Measurements from ENCODE around the gene SDR9C7.

Gene SDR9C7

DNA sequence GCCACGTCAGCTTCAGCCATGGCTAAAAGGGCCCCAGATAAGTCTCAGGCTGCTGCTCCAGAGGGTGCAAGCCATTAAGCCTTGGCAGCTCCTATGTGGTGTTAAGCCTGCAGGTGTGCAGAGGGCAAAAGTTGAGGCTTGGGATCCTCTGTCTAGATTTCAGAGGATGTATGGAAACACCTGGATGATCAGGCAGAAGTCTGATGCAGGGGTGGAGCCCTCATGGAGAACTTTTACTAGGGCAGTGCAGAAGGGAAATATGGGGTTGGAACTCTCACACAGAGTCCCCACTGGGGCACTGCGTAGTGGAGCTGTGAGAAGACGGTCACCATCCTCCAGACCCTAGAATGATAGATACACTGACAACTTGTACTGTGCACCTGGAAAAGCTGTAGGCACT lies 47.9 kb downstream of the SDR9C7 start:
- no peak overlapping the region for H3K4me3 ChIP-seq (ENCODE audit: low read depth, low read length)
- TF ChIP-seq ZNF624 (tag by site-specific recombination; IDR thresholded peaks at IDR 0.05) (no peak), ZNF274 (IDR thresholded peaks at IDR 0.05; ENCODE audit: low read length) (no peak), ZNF274 (tag by site-specific recombination; IDR thresholded peaks at IDR 0.05; ENCODE audit: borderline replicate concordance) (no peak), ZNF157 (tag by site-specific recombination; IDR thresholded peaks at IDR 0.05) (no peak), ZNF155 (tag by site-specific recombination; IDR thresholded peaks at IDR 0.05) (no peak), ZNF555 (tag by site-specific recombination; conservative IDR thresholded peaks at IDR 0.05) (no peak), GLI2 (tag by site-specific recombination; IDR thresholded peaks at IDR 0.05; ENCODE audit: borderline replicate concordance, low read depth) (no peak)
- TF ChIP-seq, protein P1, sequence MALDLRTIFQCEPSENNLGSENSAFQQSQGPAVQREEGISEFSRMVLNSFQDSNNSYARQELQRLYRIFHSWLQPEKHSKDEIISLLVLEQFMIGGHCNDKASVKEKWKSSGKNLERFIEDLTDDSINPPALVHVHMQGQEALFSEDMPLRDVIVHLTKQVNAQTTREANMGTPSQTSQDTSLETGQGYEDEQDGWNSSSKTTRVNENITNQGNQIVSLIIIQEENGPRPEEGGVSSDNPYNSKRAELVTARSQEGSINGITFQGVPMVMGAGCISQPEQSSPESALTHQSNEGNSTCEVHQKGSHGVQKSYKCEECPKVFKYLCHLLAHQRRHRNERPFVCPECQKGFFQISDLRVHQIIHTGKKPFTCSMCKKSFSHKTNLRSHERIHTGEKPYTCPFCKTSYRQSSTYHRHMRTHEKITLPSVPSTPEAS (tag by site-specific recombination; IDR thresholded peaks at IDR 0.05) = no peak
- no peaks in the 10 kb centered on the region for H3K36me3 ChIP-seq (ENCODE audit: control insufficient read depth in 2 of 2, insufficient read depth in 1 of 2, low read length in 2 of 2)
- H3K9me3 ChIP-seq (ENCODE audit: control insufficient read depth, insufficient read depth, low read depth, low read length) = no peaks in the 10 kb centered on the region
- POLR2A ChIA-PET = no interaction called here
- H3K27ac ChIP-seq (ENCODE audit: extremely low read depth, low read depth, low read length) = no peak overlapping the region
- no peaks in the 10 kb centered on the region for H3K4me1 ChIP-seq (ENCODE audit: control insufficient read depth, insufficient read depth, low read length)
- CTCF ChIA-PET = interaction anchor here (0.6 kb wide), 2 partner anchors 17 to 121 kb away, joined by 3 read pairs; no protein-coding TSS in a partner anchor

DNA sequence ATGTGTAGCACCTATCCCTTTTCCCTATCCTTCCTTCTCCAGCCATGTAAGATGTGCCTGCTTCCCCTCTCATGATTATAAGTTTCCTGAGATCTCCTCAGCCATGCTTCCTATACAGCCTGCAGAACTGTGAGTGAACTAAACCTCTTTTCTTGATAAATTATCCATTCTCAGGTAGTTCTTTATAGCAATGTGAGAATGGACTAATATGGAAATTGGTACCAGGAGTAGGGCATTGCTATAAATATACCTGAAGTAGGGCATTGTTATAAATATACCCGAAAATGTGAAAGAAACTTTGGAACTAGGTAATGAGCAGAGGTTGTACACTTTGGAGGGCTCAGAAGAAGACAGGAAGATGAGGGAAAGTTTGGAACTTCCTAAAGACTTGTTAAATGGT lies 48.9 kb downstream of the SDR9C7 start:
- Histone ChIP-seq H3K4me1 (ENCODE audit: control insufficient read depth, insufficient read depth, low read length) (no peaks in the 10 kb centered on the region), H3K9me3 (ENCODE audit: control insufficient read depth, insufficient read depth, low read depth, low read length) (no peaks in the 10 kb centered on the region), H3K36me3 (ENCODE audit: control insufficient read depth in 2 of 2, insufficient read depth in 1 of 2, low read length in 2 of 2) (no peaks in the 10 kb centered on the region), H3K4me3 (ENCODE audit: low read depth, low read length) (no peak overlapping the region), H3K27ac (ENCODE audit: extremely low read depth, low read depth, low read length) (no peak overlapping the region)
- POLR2A ChIA-PET = no interaction called here
- TF ChIP-seq ZNF707 (tag by site-specific recombination; IDR thresholded peaks at IDR 0.05) (peak; percentile 77), HOXD13 (CRISPR knock-in tag; IDR thresholded peaks at IDR 0.05; ENCODE audit: borderline replicate concordance) (no peak)
- CTCF ChIA-PET = no interaction called here

DNA sequence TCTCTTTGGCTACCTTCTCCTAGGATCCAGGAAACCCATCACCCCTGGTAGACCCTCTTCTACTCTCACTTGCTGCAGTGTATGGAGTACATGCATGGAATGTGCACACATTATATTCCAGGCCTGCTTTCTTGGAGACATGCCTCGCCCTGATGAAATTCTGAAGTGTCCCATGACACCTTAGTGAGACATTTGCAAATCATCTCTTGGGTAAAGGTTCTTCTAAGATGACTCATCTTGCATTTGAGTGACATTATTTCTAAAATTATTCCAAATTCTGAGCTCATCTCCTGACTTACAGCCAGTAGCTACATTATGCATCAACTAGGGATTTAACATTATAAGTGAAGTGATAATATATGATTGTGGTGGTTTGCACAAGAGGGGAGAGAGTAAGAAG lies 49.8 kb downstream of the SDR9C7 start:
- TF ChIP-seq ZNF354C (tag by site-specific recombination; IDR thresholded peaks at IDR 0.05; ENCODE audit: borderline replicate concordance, low read depth) = no peak
- TF ChIP-seq ZNF624 (tag by site-specific recombination; IDR thresholded peaks at IDR 0.05) = no peak
- TF ChIP-seq, protein P2, sequence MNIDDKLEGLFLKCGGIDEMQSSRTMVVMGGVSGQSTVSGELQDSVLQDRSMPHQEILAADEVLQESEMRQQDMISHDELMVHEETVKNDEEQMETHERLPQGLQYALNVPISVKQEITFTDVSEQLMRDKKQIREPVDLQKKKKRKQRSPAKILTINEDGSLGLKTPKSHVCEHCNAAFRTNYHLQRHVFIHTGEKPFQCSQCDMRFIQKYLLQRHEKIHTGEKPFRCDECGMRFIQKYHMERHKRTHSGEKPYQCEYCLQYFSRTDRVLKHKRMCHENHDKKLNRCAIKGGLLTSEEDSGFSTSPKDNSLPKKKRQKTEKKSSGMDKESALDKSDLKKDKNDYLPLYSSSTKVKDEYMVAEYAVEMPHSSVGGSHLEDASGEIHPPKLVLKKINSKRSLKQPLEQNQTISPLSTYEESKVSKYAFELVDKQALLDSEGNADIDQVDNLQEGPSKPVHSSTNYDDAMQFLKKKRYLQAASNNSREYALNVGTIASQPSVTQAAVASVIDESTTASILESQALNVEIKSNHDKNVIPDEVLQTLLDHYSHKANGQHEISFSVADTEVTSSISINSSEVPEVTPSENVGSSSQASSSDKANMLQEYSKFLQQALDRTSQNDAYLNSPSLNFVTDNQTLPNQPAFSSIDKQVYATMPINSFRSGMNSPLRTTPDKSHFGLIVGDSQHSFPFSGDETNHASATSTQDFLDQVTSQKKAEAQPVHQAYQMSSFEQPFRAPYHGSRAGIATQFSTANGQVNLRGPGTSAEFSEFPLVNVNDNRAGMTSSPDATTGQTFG (tag by site-specific recombination; IDR thresholded peaks at IDR 0.05; ENCODE audit: borderline replicate concordance) = no peak
- no peak for TF ChIP-seq ZBTB17 (tag by site-specific recombination; IDR thresholded peaks at IDR 0.05)
- TF ChIP-seq ZNF2 (tag by site-specific recombination; IDR thresholded peaks at IDR 0.05) = no peak
- no peak for TF ChIP-seq SETDB1 (IDR thresholded peaks at IDR 0.05; ENCODE audit: insufficient read length, low read length)
- TF ChIP-seq IKZF3 (tag by site-specific recombination; IDR thresholded peaks at IDR 0.05) = no peak
- TF ChIP-seq EGR2 (tag by site-specific recombination; IDR thresholded peaks at IDR 0.05; ENCODE audit: low read depth) = no peak
- no peak for TF ChIP-seq ZNF248 (tag by site-specific recombination; IDR thresholded peaks at IDR 0.05)
- TF ChIP-seq, protein P3, sequence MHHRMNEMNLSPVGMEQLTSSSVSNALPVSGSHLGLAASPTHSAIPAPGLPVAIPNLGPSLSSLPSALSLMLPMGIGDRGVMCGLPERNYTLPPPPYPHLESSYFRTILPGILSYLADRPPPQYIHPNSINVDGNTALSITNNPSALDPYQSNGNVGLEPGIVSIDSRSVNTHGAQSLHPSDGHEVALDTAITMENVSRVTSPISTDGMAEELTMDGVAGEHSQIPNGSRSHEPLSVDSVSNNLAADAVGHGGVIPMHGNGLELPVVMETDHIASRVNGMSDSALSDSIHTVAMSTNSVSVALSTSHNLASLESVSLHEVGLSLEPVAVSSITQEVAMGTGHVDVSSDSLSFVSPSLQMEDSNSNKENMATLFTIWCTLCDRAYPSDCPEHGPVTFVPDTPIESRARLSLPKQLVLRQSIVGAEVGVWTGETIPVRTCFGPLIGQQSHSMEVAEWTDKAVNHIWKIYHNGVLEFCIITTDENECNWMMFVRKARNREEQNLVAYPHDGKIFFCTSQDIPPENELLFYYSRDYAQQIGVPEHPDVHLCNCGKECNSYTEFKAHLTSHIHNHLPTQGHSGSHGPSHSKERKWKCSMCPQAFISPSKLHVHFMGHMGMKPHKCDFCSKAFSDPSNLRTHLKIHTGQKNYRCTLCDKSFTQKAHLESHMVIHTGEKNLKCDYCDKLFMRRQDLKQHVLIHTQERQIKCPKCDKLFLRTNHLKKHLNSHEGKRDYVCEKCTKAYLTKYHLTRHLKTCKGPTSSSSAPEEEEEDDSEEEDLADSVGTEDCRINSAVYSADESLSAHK (tag by site-specific recombination; IDR thresholded peaks at IDR 0.05) = no peak
- H3K9me3 ChIP-seq (ENCODE audit: control insufficient read depth, insufficient read depth, low read depth, low read length) = no peaks in the 10 kb centered on the region
- ChIA-PET POLR2A (no interaction called here), CTCF (no interaction called here)
- no peak overlapping the region for H3K27ac ChIP-seq (ENCODE audit: extremely low read depth, low read depth, low read length)
- H3K36me3 ChIP-seq (ENCODE audit: control insufficient read depth in 2 of 2, insufficient read depth in 1 of 2, low read length in 2 of 2) = no peaks in the 10 kb centered on the region
- H3K4me1 ChIP-seq (ENCODE audit: control insufficient read depth, insufficient read depth, low read length) = no peaks in the 10 kb centered on the region
- H3K4me3 ChIP-seq (ENCODE audit: low read depth, low read length) = no peak overlapping the region
